GM19035 (cell line): ENCODE measurements around the gene PEDS1.
"Not testable (repeated sequence)": the region's sequence is repeated elsewhere in the genome, so short reads cannot be mapped to it uniquely, and the experiment has no call there.

Source experiments
- ATAC-seq: cut with Tn5 transposase; IDR thresholded peaks from one replicate; pipeline ENCODE4 v1.9.1; 2021; ENCODE audit not compliant: unreplicated experiment

PEDS1 gene

GRCh38 chr20:50136822-50137599 lies 16.5 kb downstream of the PEDS1 start:
- ATAC-seq, result no peak

- ATAC-seq, result not testable (repeated sequence)
Observed at GRCh38 chr20:50135157-50135556, 18.4 kb downstream of the PEDS1 start.

- no peak for ATAC-seq
Observed at GRCh38 chr20:50133474-50134217, 19.9 kb downstream of the PEDS1 start.

GRCh38 chr20:50133041-50133440 lies 20.5 kb downstream of the PEDS1 start:
- ATAC-seq, result no peak

GRCh38 chr20:50130995-50131394 lies 22.5 kb downstream of the PEDS1 start:
- no peak for ATAC-seq

- ATAC-seq, result no peak
Observed at GRCh38 chr20:50130356-50130723, 23.2 kb downstream of the PEDS1 start.

- ATAC-seq, result no peak
Observed at GRCh38 chr20:50129662-50130355, 23.7 kb downstream of the PEDS1 start.

GRCh38 chr20:50128520-50128905 lies 25.0 kb downstream of the PEDS1 start:
- no peak for ATAC-seq

GRCh38 chr20:50127587-50128519 lies 25.7 kb downstream of the PEDS1 start:
- no peak for ATAC-seq

- ATAC-seq, result no peak
Observed at GRCh38 chr20:50126662-50127061, 26.9 kb downstream of the PEDS1 start.

GRCh38 chr20:50125279-50125678 lies 28.2 kb downstream of the PEDS1 start:
- no peak for ATAC-seq

- no peak for ATAC-seq
Observed at GRCh38 chr20:50124496-50124895, 29.0 kb downstream of the PEDS1 start.

- ATAC-seq, result no peak
Observed at GRCh38 chr20:50123418-50123817, 30.1 kb downstream of the PEDS1 start.

- ATAC-seq, result no peak
Observed at GRCh38 chr20:50122763-50123162, 30.8 kb downstream of the PEDS1 start.

GRCh38 chr20:50121858-50122271 lies 31.7 kb downstream of the PEDS1 start:
- ATAC-seq, result no peak

GRCh38 chr20:50120935-50121693 lies 32.4 kb downstream of the PEDS1 start:
- no peak for ATAC-seq

- no peak for ATAC-seq
Observed at GRCh38 chr20:50118203-50118602, 35.3 kb downstream of the PEDS1 start.

- no peak for ATAC-seq
Observed at GRCh38 chr20:50116368-50116999, 37.0 kb downstream of the PEDS1 start.

- ATAC-seq, result peak; percentile 64
Observed at GRCh38 chr20:50115591-50116367, 37.7 kb downstream of the PEDS1 start.
